T-cell (primary cell): ENCODE measurements around the gene SSC5D. TPM values are rescaled to one million over a fixed set of nuclear protein-coding genes. Genes with fewer than 3 reads are reported as not detected.
A peak's percentile ranks its signal among the peaks of the same experiment; 100 is the strongest.

Experiments used
- ATAC-seq, 4 experiments: fragments of 200-7000 bp in 3 of 4; fragments of 150-1000 bp in 1 of 4; cut with Tn5 transposase; replicated peaks in 1 of 4; 1 replicate in 3 of 4; 2 replicates in 1 of 4; pipeline ENCODE4 v1.10.0; 2021; ENCODE audit warnings: moderate library complexity in 3 of 4, mild to moderate bottlenecking in 2 of 4, moderate number of reproducible peaks in 1 of 4
- CTCF ChIA-PET, 2 donors: fragments of 300-600 bp; sonication (Branson Sonifier 250); formaldehyde crosslinking; loops; one replicate each; lab custom pipeline; 2022; ENCODE audit warnings: antibody characterized with exemption in 2 of 2; lab: Charles Lee
- POLR2A ChIA-PET, 2 donors: fragments of 300-600 bp; sonication (Branson Sonifier 250); formaldehyde crosslinking; loops; one replicate each; lab custom pipeline; 2022; ENCODE audit warnings: antibody characterized with exemption in 2 of 2; lab: Charles Lee
- DNase-seq, 35 experiments: peaks; one replicate each; pipeline versions ENCODE4 v3.0.0 to v3.0.0-alpha.2; 2013 to 2023
- H3K27ac ChIP-seq: one replicate; pipeline ENCODE4 v1.5.1; 2013; ENCODE audit warnings: low read length
- H3K27me3 ChIP-seq, 2 experiments: replicated peaks in 1 of 2; 1 replicate in 1 of 2; 2 replicates in 1 of 2; pipeline versions ENCODE4 v1.6.1 to v1.7.0; 2013; ENCODE audit warnings: low read length in 1 of 2, mixed read lengths in 1 of 2; ENCODE audit not compliant: control insufficient read depth in 2 of 2, insufficient read depth in 2 of 2; ENCODE audit errors: extremely low read depth in 1 of 2
- H3K36me3 ChIP-seq, 2 donors: 1 replicate in 1 of 2; 2 replicates in 1 of 2; pipeline versions ENCODE4 v1.6.1 to v1.7.0; 2013; ENCODE audit warnings: low read length in 1 of 2; ENCODE audit not compliant: control insufficient read depth in 2 of 2, insufficient read depth in 1 of 2; ENCODE audit errors: extremely low read depth in 1 of 2
- H3K4me1 ChIP-seq, 2 experiments: 1 replicate in 1 of 2; 2 replicates in 1 of 2; pipeline versions ENCODE4 v1.6.1 to v1.7.0; 2013; ENCODE audit warnings: low read length in 2 of 2, mixed read lengths in 1 of 2; ENCODE audit not compliant: insufficient read depth in 2 of 2, control insufficient read depth in 1 of 2; ENCODE audit errors: extremely low read depth in 1 of 2
- H3K4me3 ChIP-seq, 2 donors: 1 replicate in 1 of 2; 2 replicates in 1 of 2; pipeline versions ENCODE4 v1.5.1 to v1.7.0; 2013; ENCODE audit warnings: mild to moderate bottlenecking in 2 of 2, low read length in 1 of 2, moderate library complexity in 1 of 2; ENCODE audit not compliant: control insufficient read depth in 1 of 2; ENCODE audit errors: extremely low read depth in 1 of 2
- H3K9me3 ChIP-seq: 2 replicates; pipeline ENCODE4 v1.7.0; 2013
- H3K27ac Mint-ChIP-seq, 2 donors: one replicate each; pipeline ENCODE4 v1.8.0; 2020 to 2021; ENCODE audit warnings: mild to moderate bottlenecking in 2 of 2, mixed read lengths in 2 of 2
- H3K27me3 Mint-ChIP-seq, 2 donors: one replicate each; pipeline ENCODE4 v1.8.0; 2021 to 2022; ENCODE audit warnings: mixed read lengths in 2 of 2
- H3K36me3 Mint-ChIP-seq: one replicate; pipeline ENCODE4 v1.8.0; 2021; ENCODE audit warnings: mixed read lengths
- H3K4me1 Mint-ChIP-seq, 3 donors: one replicate each; pipeline ENCODE4 v1.8.0; 2020 to 2022; ENCODE audit warnings: mixed read lengths in 3 of 3, mild to moderate bottlenecking in 1 of 3
- H3K4me3 Mint-ChIP-seq, 3 donors: one replicate each; pipeline ENCODE4 v1.8.0; 2020 to 2022; ENCODE audit warnings: mild to moderate bottlenecking in 3 of 3, mixed read lengths in 3 of 3, moderate library complexity in 3 of 3
- H3K9me3 Mint-ChIP-seq, 3 donors: one replicate each; pipeline ENCODE4 v1.8.0; 2020 to 2022; ENCODE audit warnings: mixed read lengths in 3 of 3
- WGBS: methylation state at CpG from one replicate; pipeline ENCODE4 v1.1.5; 2013; ENCODE audit warnings: missing lambda C conversion rate; ENCODE audit not compliant: insufficient coverage; 5-methylcytosine and 5-hydroxymethylcytosine counted together
- total RNA-seq, 35 experiments: library from RNA in 6 of 35; stranded (reverse) in 6 of 35; fragments of 120-200 nt in 1 of 35; gene quantifications; one replicate each; pipeline versions ENCODE4 v1.2.1 to v1.2.4 and lab custom pipeline; 2013 to 2026

The SSC5D gene
- total RNA-seq, 5 donors from 2014 or later (not counting 1 experiment from before 2014, with no cell fraction given), result 0.38 to 1.3 (median 0.66) TPM

DNA sequence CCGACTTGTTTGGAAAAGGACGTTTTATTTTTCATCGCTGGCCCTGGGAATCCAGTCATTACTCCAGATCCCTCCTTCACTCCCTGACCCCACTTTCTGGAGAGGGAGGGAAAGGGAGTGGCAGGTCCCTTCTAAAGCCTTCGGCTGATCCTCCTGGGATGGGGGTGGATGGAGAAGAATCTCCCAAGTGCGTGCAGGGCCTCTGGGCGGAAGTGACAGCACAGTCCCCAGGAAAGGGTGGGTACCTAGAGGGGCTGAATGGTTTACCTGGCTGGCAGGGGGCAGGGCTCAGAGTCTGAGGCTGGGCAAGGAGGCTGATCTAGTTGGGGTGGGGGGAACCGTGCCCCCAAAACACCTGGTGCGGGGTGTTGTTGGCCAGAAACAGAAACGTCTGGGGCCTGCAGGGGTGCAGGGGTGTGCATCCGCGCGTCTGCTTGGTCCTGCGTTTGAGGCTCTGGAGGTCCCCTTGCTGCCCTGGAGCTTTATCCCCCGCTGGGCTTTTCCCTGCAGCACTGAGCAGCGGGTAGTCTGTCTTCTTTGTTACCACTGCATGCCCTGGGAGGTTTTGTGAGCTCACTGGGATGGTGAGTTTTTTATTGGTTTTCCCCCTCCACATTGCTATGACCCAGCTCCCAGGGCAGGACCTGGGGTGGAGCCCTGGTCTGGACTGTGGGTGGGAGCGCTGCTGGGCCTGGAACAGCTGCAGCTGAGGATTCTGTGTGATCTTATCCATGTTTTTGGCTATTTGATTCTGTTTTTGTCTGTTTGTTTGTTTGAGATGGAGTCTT lies 14.8 kb upstream of the SSC5D start:
- Mint-ChIP-seq H3K4me1 (peaks cover 9 to 15% (median 15%) of the 10 kb centered on the region in 3 donors), H3K9me3 (no peaks in the 10 kb centered on the region), H3K36me3 (peaks cover 5% of the 10 kb centered on the region), H3K27ac (no peak overlapping the region), H3K27me3 (no peaks in the 10 kb centered on the region), H3K4me3 (no peak overlapping the region)
- Histone ChIP-seq H3K4me3 (no peak overlapping the region), H3K27ac (no peak overlapping the region), H3K4me1 (peaks cover 2 to 24% of the 10 kb centered on the region in 2 experiments), H3K9me3 (no peaks in the 10 kb centered on the region), H3K27me3 (peaks cover 0 to 10% of the 10 kb centered on the region in 2 experiments), H3K36me3 (no peaks in the 10 kb centered on the region)
- ChIA-PET POLR2A (no interaction called here), CTCF (interaction anchor here in 1 of 2 donors (1.3 kb wide), 1 partner anchor 28 kb away, joined by 3 read pairs; no protein-coding TSS in a partner anchor)
- DNase-seq (no peak), ATAC-seq (no peak)
- WGBS, result 90% methylated on average over 9 of the region's 16 CpGs

GRCh38 chr19:55474269-55475265 lies 13.7 kb upstream of the SSC5D start:
- peaks cover 21 to 27% (median 23%) of the 10 kb centered on the region in 3 donors for H3K4me1 Mint-ChIP-seq
- Histone ChIP-seq H3K9me3 (no peaks in the 10 kb centered on the region), H3K27me3 (peaks cover 0 to 10% of the 10 kb centered on the region in 2 experiments), H3K4me1 (peaks cover 2 to 24% of the 10 kb centered on the region in 2 experiments), H3K4me3 (no peak overlapping the region), H3K36me3 (no peaks in the 10 kb centered on the region), H3K27ac (no peak overlapping the region)
- CTCF ChIA-PET, result interaction anchor here in 1 of 2 donors (0.6 to 1.3 kb wide), 2 partner anchors 27 to 328 kb away, joined by 3 read pairs; no protein-coding TSS in a partner anchor
- H3K36me3 Mint-ChIP-seq, result peaks cover 5% of the 10 kb centered on the region
- POLR2A ChIA-PET, result no interaction called here
- ATAC-seq, result no peak
- 94% methylated on average over 9 of the region's 19 CpGs for WGBS
- peak overlapping the region in 1 of 2 donors; percentile 94 for H3K27ac Mint-ChIP-seq
- H3K9me3 Mint-ChIP-seq, result no peaks in the 10 kb centered on the region
- DNase-seq, result no peak
- peak overlapping the region in 1 of 3 donors; percentile 43 for H3K4me3 Mint-ChIP-seq
- no peaks in the 10 kb centered on the region for H3K27me3 Mint-ChIP-seq

DNA sequence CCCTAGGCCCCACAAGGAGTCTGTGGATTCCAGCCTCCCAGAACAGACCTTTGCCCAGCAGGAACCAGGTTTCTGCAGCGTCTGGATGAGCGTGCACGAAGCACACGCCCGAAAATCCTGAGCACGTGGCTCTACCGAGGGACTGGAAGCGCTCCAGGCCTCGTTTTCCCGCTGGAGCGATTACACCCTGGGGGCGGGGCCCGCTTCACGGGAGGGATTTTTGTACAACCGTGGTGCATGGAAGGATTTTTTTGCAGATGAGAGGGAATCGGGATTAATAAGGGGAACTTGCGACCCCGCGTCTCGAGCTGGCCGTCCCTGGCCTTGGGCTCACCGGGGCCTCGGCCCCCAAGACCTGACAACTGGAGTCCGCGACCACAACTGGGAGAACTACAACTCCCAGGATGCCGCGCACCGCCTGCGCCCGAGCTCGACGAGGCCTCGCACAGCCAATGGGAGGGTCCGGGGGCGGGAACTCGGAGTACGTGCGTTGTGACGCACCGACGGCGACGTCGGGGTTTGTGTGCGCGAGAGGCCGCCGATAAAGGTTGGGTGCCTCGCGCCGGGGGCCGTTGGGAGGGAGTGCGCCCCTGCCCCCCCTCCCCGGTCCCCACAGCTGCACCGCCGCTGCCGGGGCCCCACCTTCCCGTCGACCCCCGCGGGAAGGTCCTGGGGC lies 12.0 kb upstream of the SSC5D start, which contains the start of gene ZNF628:
ZNF628 (plus strand) TSS at position 518 of the 676 bp plus-strand sequence. CDS start 3,294 bp downstream, outside the sequence.
- no peaks in the 10 kb centered on the region for H3K9me3 ChIP-seq
- peaks cover 2 to 24% of the 10 kb centered on the region in 2 experiments for H3K4me1 ChIP-seq
- no peaks in the 10 kb centered on the region for H3K9me3 Mint-ChIP-seq
- POLR2A ChIA-PET, result interaction anchor here in 1 of 2 donors (0.6 to 1.6 kb wide), 5 partner anchors 15 to 397 kb away, joined by 4 to 13 read pairs (median 6); partner anchors contain the start of genes ISOC2 and ZNF784
- peak within 1 kb of the TSS; percentile 53 to 90 for H3K4me3 ChIP-seq
- H3K27me3 ChIP-seq, result peaks cover 0 to 10% of the 10 kb centered on the region in 2 experiments
- peak within 1 kb of the TSS; percentile 66 for H3K27ac ChIP-seq
- DNase-seq, result peak; percentile 96 to 99 (median 98)
- WGBS, result 2% methylated on average over 48 of the region's 61 CpGs
- CTCF ChIA-PET, result interaction anchor here (0.6 to 2.0 kb wide), 10 partner anchors 9 to 150 kb away, joined by 3 to 21 read pairs (median 6); partner anchors contain the start of genes FIZ1 (in 1 of the 2), ISOC2 (in 1 of the 2) and ZNF784 (in 1 of the 2)
- H3K27ac Mint-ChIP-seq, result peak within 1 kb of the TSS; percentile 91 to 94
- H3K27me3 Mint-ChIP-seq, result no peaks in the 10 kb centered on the region
- H3K36me3 ChIP-seq, result peaks cover 0 to 4% of the 10 kb centered on the region in 2 donors
- peak within 1 kb of the TSS; percentile 82 to 86 (median 86) for H3K4me3 Mint-ChIP-seq
- peaks cover 26 to 34% (median 28%) of the 10 kb centered on the region in 3 donors for H3K4me1 Mint-ChIP-seq
- H3K36me3 Mint-ChIP-seq, result peaks cover 8% of the 10 kb centered on the region
- peak; percentile 95 for ATAC-seq

- peak overlapping the region; percentile 41 to 85 (median 82) for H3K4me3 Mint-ChIP-seq
- peaks cover 8% of the 10 kb centered on the region for H3K36me3 Mint-ChIP-seq
- Histone ChIP-seq H3K4me1 (peaks cover 2 to 24% of the 10 kb centered on the region in 2 experiments), H3K9me3 (no peaks in the 10 kb centered on the region), H3K27me3 (peaks cover 0 to 7% of the 10 kb centered on the region in 2 experiments), H3K4me3 (no peak overlapping the region), H3K36me3 (peaks cover 5 to 8% of the 10 kb centered on the region in 2 donors), H3K27ac (no peak overlapping the region)
- DNase-seq, result no peak
- peak overlapping the region; percentile 2 to 23 for H3K27ac Mint-ChIP-seq
- ATAC-seq, result no peak
- H3K9me3 Mint-ChIP-seq, result no peaks in the 10 kb centered on the region
- H3K4me1 Mint-ChIP-seq, result peaks cover 26 to 34% (median 28%) of the 10 kb centered on the region in 3 donors
- H3K27me3 Mint-ChIP-seq, result no peaks in the 10 kb centered on the region
- POLR2A ChIA-PET, result interaction anchor here (0.6 to 1.4 kb wide), 2 partner anchors 16 to 124 kb away, joined by 3 to 6 read pairs; partner anchors contain the start of gene ISOC2 (in 1 of the 2)
- CTCF ChIA-PET, result interaction anchor here in 1 of 2 donors (1.3 to 2.0 kb wide), 2 partner anchors 16 to 26 kb away, joined by 14 to 21 read pairs; partner anchors contain the start of gene ISOC2
- 94% methylated on average over 13 of the region's 13 CpGs for WGBS
Observed at GRCh38 chr19:55477905-55478304, 10.3 kb upstream of the SSC5D start.

DNA sequence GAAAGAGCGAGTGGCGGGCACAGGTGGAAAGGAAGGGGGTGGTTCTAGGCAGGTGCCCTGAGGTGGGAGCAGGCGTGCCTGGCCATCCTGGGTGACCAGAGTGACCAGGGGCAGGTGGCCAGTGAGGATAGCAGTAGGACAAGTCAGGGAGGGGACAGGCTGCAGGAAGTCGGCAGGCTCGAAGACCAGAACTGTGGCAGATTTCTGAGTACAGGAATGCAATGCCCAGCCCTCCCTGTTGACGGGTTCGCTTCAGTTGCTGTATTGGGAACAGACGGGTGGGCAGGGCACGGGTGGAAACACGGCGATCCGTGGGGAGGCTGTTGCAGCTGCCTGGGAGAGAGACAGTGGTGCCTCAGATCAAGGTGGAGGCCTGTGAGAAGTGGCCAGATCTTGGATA lies 9.9 kb upstream of the SSC5D start:
- DNase-seq, result no peak
- no peaks in the 10 kb centered on the region for H3K9me3 ChIP-seq
- no peak for ATAC-seq
- 95% methylated on average over 12 of the region's 12 CpGs for WGBS
- Mint-ChIP-seq H3K27ac (peak overlapping the region in 1 of 2 donors; percentile 54), H3K4me1 (peaks cover 26 to 34% (median 28%) of the 10 kb centered on the region in 3 donors), H3K36me3 (peaks cover 8% of the 10 kb centered on the region), H3K4me3 (peak overlapping the region; percentile 41 to 85 (median 82)), H3K9me3 (no peaks in the 10 kb centered on the region), H3K27me3 (no peaks in the 10 kb centered on the region)
- ChIA-PET CTCF (interaction anchor here in 1 of 2 donors (2.0 kb wide), 1 partner anchor 17 kb away, joined by 14 read pairs; the partner anchor contains the start of gene ISOC2), POLR2A (no interaction called here)
- H3K4me1 ChIP-seq, result peaks cover 2 to 28% of the 10 kb centered on the region in 2 experiments
- no peak overlapping the region for H3K27ac ChIP-seq
- peaks cover 0 to 4% of the 10 kb centered on the region in 2 experiments for H3K27me3 ChIP-seq
- no peak overlapping the region for H3K4me3 ChIP-seq
- H3K36me3 ChIP-seq, result peaks cover 8% of the 10 kb centered on the region in 2 donors
